GM12878 (cell line): ENCODE data around the gene LPGAT1.

Experiments
- BCL11A ChIP-seq: IDR thresholded peaks from 2 replicates; pipeline ENCODE4 v1.6.1; 2011; ENCODE audit warnings: low read depth, low read length
- CHD4 ChIP-seq: fragments of 200-600 bp; sonication (generic); IDR thresholded peaks from 2 replicates; pipeline ENCODE4 v1.6.1; 2016; ENCODE audit warnings: mild to moderate bottlenecking
- ESRRA ChIP-seq: IDR thresholded peaks from 2 replicates; pipeline ENCODE4 v1.6.1; 2012; ENCODE audit warnings: mild to moderate bottlenecking, low read length, improper control_type of control experiment
- EZH2 ChIP-seq: IDR thresholded peaks from 2 replicates; pipeline ENCODE4 v1.6.1; 2012; ENCODE audit warnings: low read depth, mild to moderate bottlenecking, control low read depth, inconsistent platforms, low read length, borderline replicate concordance; ENCODE audit not compliant: control insufficient read depth
- FOXM1 ChIP-seq: IDR thresholded peaks from 2 replicates; pipeline ENCODE4 v1.6.1; 2012; ENCODE audit warnings: low read depth, mild to moderate bottlenecking, inconsistent platforms, low read length, moderate library complexity
- GABPA ChIP-seq: IDR thresholded peaks from 2 replicates; pipeline ENCODE4 v1.6.1; 2014; ENCODE audit warnings: antibody characterized with exemption, low read depth, mild to moderate bottlenecking, inconsistent platforms
- KDM1A ChIP-seq: fragments of 200-600 bp; sonication (generic); IDR thresholded peaks from 2 replicates; pipeline ENCODE4 v1.6.1; 2016; ENCODE audit warnings: borderline replicate concordance
- MXI1 ChIP-seq: fragments of 150-350 bp; IDR thresholded peaks from 2 replicates; pipeline ENCODE4 v1.6.1; 2011; ENCODE audit warnings: low read depth, mild to moderate bottlenecking, inconsistent platforms, low read length, improper control_type of control experiment
- SPI1 ChIP-seq: IDR thresholded peaks from 2 replicates; pipeline ENCODE4 v1.6.1; 2011; ENCODE audit warnings: low read depth, mild to moderate bottlenecking, low read length, moderate library complexity, borderline replicate concordance; ENCODE audit not compliant: insufficient read depth
- YBX1 ChIP-seq: fragments of 450-650 bp; IDR thresholded peaks from 2 replicates; pipeline ENCODE4 v1.6.1; 2016; ENCODE audit warnings: antibody characterized with exemption
- ZSCAN29 ChIP-seq: fragments of 450-650 bp; IDR thresholded peaks from 2 replicates; pipeline ENCODE4 v1.6.1; 2017; ENCODE audit warnings: mild to moderate bottlenecking, moderate library complexity
- TF ChIP-seq, protein P1 (sequence below): IDR thresholded peaks from 2 replicates; pipeline ENCODE4 v1.6.1; 2011; ENCODE audit warnings: low read depth, low read length, improper control_type of control experiment, borderline replicate concordance
- TF ChIP-seq, protein P2 (sequence below): IDR thresholded peaks from 2 replicates; pipeline ENCODE4 v1.6.1; 2012; ENCODE audit warnings: low read depth, low read length, improper control_type of control experiment
- TF ChIP-seq, protein P3 (sequence below): fragments of 450-650 bp; IDR thresholded peaks from 2 replicates; pipeline ENCODE4 v1.6.1; 2017; ENCODE audit warnings: mild to moderate bottlenecking, low read depth, inconsistent platforms; ENCODE audit not compliant: poor library complexity, severe bottlenecking

DNA sequence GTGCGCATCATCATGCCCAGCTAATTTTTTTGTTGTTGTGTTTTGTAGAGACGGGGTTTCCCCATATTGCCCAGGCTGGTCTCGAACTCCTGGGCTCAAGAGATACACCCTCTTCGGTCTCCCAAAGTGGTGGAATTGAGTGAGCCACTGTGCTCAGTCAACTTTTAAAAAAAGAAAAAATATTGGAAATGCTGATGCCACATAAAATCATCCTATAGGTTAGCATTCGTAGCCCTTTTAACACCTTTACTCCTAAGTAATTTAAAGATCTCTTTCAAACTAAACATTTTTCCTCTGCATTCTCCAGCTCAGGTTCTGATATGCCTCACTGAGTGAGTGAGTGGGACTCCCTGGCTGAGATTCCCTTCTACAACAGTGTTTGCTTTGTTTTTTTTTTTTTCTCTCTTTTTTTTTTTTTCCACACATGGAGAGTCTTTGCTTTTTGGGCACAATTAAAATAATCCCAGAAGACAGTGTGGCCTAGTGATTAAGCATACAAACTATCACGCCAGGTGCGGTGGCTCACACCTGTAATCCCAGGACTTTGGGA, 74.0 kb downstream of the LPGAT1 start:
- TF ChIP-seq, protein P1, sequence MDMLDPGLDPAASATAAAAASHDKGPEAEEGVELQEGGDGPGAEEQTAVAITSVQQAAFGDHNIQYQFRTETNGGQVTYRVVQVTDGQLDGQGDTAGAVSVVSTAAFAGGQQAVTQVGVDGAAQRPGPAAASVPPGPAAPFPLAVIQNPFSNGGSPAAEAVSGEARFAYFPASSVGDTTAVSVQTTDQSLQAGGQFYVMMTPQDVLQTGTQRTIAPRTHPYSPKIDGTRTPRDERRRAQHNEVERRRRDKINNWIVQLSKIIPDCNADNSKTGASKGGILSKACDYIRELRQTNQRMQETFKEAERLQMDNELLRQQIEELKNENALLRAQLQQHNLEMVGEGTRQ = no peak
- TF ChIP-seq SPI1 = no peak
- TF ChIP-seq GABPA = no peak
- TF ChIP-seq ZSCAN29 = no peak
- TF ChIP-seq MXI1 = no peak
- no peak for TF ChIP-seq ESRRA
- TF ChIP-seq BCL11A = no peak
- TF ChIP-seq, protein P2, sequence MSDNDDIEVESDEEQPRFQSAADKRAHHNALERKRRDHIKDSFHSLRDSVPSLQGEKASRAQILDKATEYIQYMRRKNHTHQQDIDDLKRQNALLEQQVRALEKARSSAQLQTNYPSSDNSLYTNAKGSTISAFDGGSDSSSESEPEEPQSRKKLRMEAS = no peak
- no peak for TF ChIP-seq EZH2
- TF ChIP-seq, protein P3, sequence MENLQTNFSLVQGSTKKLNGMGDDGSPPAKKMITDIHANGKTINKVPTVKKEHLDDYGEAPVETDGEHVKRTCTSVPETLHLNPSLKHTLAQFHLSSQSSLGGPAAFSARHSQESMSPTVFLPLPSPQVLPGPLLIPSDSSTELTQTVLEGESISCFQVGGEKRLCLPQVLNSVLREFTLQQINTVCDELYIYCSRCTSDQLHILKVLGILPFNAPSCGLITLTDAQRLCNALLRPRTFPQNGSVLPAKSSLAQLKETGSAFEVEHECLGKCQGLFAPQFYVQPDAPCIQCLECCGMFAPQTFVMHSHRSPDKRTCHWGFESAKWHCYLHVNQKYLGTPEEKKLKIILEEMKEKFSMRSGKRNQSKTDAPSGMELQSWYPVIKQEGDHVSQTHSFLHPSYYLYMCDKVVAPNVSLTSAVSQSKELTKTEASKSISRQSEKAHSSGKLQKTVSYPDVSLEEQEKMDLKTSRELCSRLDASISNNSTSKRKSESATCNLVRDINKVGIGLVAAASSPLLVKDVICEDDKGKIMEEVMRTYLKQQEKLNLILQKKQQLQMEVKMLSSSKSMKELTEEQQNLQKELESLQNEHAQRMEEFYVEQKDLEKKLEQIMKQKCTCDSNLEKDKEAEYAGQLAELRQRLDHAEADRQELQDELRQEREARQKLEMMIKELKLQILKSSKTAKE = no peak
- TF ChIP-seq CHD4 = no peak
- no peak for TF ChIP-seq FOXM1
- TF ChIP-seq KDM1A = no peak
- TF ChIP-seq YBX1 = no peak
